Breast epithelium (tissue), 3 donors: ENCODE data around the gene GBP2.

Experiments used
- CTCF ChIP-seq, 3 donors: fragments of 450-650 bp; IDR thresholded peaks; one replicate each; pipeline ENCODE4 v1.5.1; 2016 to 2017; ENCODE audit warnings: antibody characterized with exemption in 3 of 3, mild to moderate bottlenecking in 3 of 3, moderate library complexity in 3 of 3
- POLR2A ChIP-seq: fragments of 450-650 bp; IDR thresholded peaks from one replicate; pipeline ENCODE4 v1.6.1; 2016; ENCODE audit warnings: antibody characterized with exemption, mild to moderate bottlenecking, moderate library complexity
- POLR2AphosphoS5 ChIP-seq, 3 donors: sonication (generic); formaldehyde crosslinking; IDR thresholded peaks; one replicate each; pipeline ENCODE4 v1.6.1; 2017; ENCODE audit warnings: antibody characterized with exemption in 3 of 3

GRCh38 chr1:89146721-89147120 is 20.8 kb upstream of the GBP2 start:
- TF ChIP-seq CTCF (IDR thresholded peaks at IDR 0.05) (no peak), POLR2AphosphoS5 (IDR thresholded peaks at IDR 0.05) (no peak), POLR2A (no peak)
